HG03103 (cell line): ENCODE measurements around the gene AURKAIP1.
A peak's percentile ranks its signal among the peaks of the same experiment; 100 is the strongest.
"Not testable (repeated sequence)": the region's sequence is repeated elsewhere in the genome, so short reads cannot be mapped to it uniquely, and the experiment has no call there.

Source experiments
- ATAC-seq: cut with Tn5 transposase; IDR thresholded peaks from one replicate; pipeline ENCODE4 v1.9.1; 2021; ENCODE audit warnings: low read depth; ENCODE audit not compliant: unreplicated experiment

AURKAIP1 gene

DNA sequence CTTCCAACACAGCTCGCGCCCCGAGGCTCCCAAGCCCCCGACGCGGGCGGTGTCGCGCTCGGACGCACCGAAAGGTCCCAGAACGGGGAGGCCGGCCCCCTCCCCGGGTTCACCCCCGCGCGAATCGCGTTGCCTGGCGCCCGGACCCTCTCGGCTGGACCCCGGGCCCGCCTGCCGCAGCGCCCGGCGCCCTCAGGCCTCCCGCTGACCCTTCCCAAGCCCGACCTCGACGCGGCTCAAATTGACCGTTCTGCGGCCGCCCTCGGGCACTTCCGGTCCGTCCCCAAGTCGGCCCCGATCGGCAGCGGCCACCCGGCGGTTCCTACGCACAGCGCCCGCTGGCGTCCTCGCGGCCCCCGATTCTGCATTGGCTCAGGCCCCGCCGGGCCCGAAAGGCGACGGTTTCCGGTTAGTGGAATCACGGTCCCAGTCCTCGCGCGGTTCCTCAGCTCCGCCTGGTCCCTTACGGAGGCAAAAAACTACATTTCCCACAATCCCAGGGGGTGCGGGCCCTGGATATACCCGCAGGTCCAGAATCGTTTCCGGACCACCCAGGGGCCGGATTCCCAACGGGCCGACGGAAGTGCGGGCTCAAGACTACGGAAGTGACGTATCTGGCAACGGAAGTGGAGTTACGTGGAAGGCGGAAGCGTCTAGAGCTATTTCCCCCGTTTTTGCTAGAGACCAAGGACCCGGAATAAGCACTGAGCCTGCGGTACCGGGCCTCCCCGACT lies at the start of gene AURKAIP1:
TSS of gene AURKAIP1 (minus strand) at position 279 of the 734 bp plus-strand sequence. CDS start 451 bp downstream, outside the sequence.
- peak; percentile 80 for ATAC-seq

DNA sequence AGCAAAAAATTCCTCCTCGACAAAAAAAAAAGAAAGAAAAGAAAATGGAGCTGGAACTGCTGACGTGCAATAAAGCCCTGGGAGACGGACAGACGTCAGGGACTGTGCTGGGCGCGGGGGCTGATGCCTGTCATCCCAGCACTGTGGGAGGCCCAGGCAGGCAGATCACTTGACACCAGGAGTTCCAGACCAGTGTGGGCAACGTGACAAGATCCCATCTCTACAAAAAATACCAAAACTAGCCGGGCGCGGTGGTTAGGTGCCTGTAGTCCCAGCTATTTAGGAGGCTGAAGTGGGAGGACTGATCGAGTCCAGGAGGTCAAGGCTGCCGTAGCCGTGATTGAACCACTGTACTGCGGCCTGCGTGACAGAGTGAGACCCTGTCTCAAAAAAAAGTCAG lies 49.7 kb upstream of the AURKAIP1 start:
- ATAC-seq = no peak

DNA sequence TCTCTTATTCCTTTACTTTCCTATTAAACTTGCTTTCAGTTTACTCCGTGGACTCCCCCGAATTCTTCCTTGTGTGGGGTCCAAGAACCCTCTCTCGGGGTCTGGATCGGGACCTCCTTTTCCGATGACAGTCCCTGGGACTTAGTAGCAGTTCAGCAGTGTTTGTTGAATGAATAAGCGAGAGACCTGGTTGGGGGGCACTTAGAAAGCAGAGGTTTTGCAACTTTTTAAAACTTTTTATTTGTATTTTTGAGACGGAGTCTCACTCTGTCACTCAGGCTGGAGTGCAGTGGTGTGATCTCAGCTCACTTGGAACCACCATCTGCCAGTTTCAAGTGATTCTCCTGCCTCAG lies 48.2 kb upstream of the AURKAIP1 start:
- ATAC-seq = no peak

DNA sequence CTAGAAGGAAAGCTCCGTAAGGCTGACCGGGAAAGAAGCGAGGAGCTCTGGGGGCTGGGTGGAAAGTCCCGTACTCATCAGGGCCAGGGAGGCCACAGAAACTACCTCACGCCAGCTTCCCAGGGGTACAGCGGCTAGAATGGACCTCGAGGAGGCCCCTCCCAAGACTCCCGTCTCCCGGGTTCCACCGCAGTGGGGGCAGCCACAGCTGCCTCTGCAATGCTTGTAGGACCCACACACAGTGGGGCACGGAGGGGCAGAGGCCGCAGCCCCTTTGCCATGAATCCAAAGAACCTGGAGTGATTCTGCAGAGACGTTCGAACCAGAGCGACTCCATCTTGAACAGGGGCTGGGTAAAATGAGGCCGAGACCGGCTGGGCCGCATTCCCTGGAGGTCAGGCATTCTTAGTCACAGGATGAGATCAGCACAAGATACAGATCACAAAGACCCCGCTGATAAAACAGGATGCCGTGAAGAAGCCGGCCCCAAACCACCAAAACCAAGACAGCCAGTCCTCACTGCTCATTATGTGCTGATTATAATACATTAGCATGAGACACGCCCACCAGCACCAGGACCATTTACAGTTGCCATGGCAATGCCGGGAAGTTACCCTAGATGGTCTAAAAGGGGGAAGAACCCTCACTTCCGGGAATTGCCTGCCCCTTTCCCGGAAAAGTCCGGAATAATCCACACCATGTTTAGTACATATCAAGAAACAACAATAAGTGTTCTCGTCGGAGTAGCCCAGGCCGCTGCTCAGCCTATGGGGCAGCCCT lies 47.6 kb upstream of the AURKAIP1 start:
- no peak for ATAC-seq

- no peak for ATAC-seq
Measured at GRCh38 chr1:1421907-1422464, 47.0 kb upstream of the AURKAIP1 start.

GRCh38 chr1:1421147-1421906 lies 46.3 kb upstream of the AURKAIP1 start, which contains the start of gene ANKRD65:
Gene ANKRD65 (minus strand): TSS chr1:1421276. CDS start chr1:1421005, 271 bp downstream.
- ATAC-seq = no peak

DNA sequence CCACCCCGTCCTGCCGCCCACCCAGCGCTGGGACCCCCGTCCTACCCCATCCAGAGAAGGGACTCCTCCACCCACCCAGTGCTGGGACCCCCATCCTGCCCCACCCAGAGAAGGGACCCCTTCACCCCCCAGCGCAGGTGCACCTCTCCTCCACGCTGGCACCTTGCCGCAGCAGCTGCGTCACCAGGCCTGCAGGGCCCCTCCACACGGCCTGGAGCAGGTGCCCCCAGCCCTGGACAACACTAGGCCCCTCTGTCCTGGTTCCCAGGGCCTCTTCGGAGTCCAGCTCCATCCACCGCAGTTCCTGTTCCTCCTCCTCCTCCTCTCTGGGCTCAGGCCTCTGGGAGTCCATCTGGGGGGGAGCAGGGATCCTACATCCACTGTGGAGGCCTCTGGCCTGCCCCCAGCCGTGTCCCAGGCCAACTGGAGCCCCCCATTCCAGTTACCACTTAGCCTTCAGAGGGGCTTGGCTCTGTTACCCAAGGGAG lies 45.7 kb upstream of the AURKAIP1 start:
- ATAC-seq = no peak

- no peak for ATAC-seq
Measured at GRCh38 chr1:1419813-1420653, 45.0 kb upstream of the AURKAIP1 start.

DNA sequence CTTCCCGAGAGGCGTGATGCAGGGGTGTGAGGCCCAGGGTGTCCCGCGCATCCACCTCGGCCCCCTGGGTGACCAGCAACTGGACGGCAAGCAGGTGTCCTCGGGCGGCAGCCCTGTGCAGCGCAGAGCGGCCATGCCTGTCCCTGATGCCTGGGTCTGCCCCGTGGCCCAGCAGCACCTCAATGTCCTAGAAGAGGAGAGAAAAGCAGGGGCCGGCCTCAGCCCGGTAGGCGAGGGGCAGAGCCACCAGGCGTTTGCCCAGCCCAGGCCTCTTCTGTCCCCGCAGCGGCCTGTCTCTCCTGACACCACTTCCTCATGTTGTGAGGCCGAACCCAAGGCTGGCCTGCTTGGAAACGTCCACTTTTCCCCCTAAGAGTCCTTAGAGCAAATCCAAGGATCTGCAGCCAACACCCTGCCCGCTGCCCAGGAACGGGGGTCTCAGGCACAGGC lies 44.4 kb upstream of the AURKAIP1 start:
- ATAC-seq = no peak

DNA sequence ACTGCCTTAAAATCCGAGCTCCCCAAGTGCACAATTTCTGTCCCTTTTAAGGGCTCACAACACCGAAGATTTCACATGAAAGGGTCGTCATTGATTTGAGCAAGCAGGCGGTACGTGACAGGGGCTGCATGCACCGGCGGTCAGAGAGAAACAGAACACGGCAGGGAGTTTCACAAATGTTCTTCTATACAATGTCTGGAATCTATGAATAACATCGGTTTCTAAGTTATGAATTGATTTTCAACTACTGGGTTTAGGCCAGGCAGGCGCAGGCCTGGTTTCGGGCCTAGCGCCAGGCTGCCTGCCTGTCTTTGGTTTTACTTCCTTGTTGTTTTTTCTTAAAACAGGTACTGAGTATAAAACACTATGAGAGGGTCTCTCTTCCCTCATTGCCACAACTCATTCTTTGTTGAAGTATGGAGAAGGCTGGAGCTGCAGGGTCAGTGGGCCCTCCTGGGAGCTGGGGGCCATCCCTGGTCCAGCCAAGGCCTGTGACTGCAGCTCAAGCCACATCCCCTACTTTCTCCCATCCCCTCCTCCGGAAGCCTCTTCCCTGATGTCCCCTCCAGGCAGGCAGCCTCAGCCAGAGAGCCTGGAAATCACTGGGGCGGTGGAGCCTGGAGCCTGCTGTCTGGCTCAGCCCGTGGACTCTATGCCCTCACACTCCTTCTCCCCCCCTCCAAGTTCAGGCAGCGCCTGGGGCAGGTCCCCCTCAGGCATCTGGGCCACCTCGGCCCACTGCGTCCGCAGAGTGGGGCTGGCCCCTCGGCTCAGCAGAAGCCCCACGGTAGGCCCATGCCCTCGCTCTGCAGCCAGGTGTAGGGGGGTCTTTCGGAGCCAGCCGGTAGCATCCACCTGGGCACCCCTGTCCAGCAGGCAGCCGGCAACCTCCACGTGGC lies 43.7 kb upstream of the AURKAIP1 start:
- no peak for ATAC-seq

- not testable (repeated sequence) for ATAC-seq
Measured at GRCh38 chr1:1417825-1418463, 42.9 kb upstream of the AURKAIP1 start.

DNA sequence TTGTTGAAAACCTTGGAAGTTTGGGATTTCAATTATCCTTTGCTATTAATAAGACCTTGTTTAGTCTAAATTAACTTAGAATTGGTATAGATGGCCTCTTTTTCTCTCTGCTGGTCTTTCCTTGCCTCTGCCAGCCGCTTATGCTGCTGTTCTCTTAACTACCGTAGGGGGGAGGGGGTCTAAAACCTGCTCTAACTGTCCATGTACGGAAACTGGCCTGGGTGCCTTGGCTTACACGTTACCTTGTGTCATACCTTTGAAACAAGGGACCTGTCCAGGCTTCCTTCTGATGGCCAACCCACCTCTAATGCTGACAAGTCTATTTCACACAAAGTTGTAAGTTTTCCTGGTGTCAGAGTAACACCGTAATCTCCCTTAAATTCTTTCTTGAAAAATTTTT lies 42.4 kb upstream of the AURKAIP1 start:
- not testable (repeated sequence) for ATAC-seq

DNA sequence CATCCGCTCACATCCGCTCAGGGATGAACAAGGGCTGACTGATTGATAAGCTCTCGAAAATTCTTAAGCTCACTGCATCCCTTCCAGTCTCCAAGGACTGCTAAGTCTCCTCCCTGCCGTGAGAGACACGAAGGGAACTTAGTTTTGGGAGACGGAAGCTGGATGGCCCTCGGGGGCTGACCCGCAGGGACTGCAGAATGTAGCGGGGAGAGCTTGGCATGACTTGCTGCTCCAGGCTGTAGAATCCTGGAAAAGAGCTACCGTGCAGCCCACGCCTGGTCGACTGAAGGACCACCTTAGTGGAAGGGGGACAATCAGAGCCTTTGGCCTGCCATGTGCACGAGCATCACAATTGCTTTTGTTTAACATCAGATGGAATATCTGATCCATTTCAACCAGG lies 40.7 kb upstream of the AURKAIP1 start:
- no peak for ATAC-seq

DNA sequence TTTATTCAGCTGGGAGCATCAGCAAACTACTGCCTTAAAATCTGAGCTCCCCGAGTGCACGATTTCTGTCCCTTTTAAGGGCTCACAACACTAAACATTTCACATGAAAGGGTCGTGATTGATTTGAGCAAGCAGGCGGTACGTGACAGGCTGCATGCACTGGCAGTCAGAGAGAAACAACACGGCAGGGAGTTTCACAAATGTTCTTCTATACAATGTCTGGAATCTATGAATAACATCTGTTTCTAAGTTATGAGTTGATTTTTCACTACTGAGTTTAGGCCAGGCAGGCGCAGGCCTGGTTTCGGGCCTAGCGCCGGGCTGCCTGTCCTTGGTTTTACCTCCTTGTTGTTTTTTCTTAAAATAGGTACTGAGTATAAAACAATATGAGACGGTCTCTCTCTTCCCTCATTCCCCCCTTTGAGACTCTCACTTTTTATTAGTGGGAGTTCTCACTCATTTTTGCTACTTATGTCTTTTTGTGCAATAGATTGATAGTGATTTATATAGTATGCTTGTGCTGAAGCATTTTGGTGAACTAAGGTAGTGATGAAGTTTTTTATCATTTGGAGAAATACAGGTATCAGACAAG lies 37.4 kb upstream of the AURKAIP1 start:
- not testable (repeated sequence) for ATAC-seq

DNA sequence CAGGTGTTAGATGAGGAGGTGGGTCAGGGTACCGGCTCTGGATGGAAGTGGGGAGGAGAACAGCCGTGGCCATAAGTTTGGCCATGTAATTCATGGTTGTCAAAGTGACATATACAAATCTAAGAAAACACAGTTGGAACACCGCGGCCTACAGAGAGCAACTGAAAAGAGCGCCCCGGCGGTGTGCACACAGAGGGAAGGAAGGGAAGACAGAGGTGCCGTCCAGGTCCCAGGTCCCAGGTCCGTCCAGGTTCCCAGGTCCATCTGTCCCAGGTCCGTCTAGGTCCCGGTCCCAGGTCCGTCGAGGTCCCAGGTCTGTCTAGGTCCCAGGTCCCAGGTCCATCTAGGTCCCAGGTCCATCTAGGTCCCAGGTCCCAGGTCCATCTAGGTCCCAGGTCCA lies 36.6 kb upstream of the AURKAIP1 start:
- ATAC-seq = no peak

GRCh38 chr1:1410238-1410637 lies 35.2 kb upstream of the AURKAIP1 start:
- not testable (repeated sequence) for ATAC-seq

- ATAC-seq = peak; percentile 12
Measured at GRCh38 chr1:1407636-1408318, 32.8 kb upstream of the AURKAIP1 start.
